ENCODE measurements around the gene DMP1.
"Not testable (repeated sequence)": the region's sequence is repeated elsewhere in the genome, so short reads cannot be mapped to it uniquely, and the experiment has no call there.

Gene DMP1

DNA sequence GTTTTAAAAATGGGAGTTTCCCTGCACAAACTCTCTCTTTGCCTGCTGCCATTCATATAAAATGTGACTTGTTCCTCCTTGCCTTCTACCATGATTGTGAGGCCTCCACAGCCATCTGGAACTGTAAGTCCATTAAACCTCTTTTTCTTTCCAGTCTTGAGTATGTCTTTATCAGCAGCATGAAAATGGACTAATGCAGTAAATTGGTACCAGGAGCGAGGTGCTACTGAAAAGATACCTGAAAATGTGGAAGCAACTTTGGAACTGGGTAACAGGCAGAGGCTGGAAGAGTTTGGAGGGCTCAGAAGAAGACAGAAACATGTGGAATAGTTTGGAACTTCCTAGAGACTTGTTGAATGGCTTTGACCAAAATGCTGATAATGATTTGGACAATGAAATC is 40.9 kb downstream of the DMP1 start:
- not testable (repeated sequence) for H3K14ac ChIP-seq (ENCODE audit: low read length); H3K4me2 ChIP-seq (ENCODE audit: insufficient read depth, low read length, poor library complexity, severe bottlenecking); H4K8ac ChIP-seq (ENCODE audit: low read depth, low read length); H3K18ac ChIP-seq (ENCODE audit: low read length); H2BK5ac ChIP-seq (ENCODE audit: low read length); H3K27me3 ChIP-seq (ENCODE audit: control insufficient read depth in 3 of 3, insufficient read depth in 3 of 3, low read depth in 1 of 3, low read length in 3 of 3); H3K79me1 ChIP-seq (ENCODE audit: low read depth, low read length); H2AK5ac ChIP-seq (ENCODE audit: low read depth, low read length); H4K91ac ChIP-seq (ENCODE audit: low read depth, low read length, poor library complexity); H2BK12ac ChIP-seq (ENCODE audit: low read length); DNase-seq (ENCODE audit: low spot score); H2BK15ac ChIP-seq (ENCODE audit: low read length); H3K36me3 ChIP-seq (replicated peaks in 1 of 2; ENCODE audit: control insufficient read depth in 2 of 2, insufficient read depth in 2 of 2, low read length in 2 of 2); H3K23ac ChIP-seq (ENCODE audit: low read depth, low read length, poor library complexity); H3K4ac ChIP-seq (ENCODE audit: low read length); H2BK120ac ChIP-seq (ENCODE audit: low read depth, low read length); H3K9me3 ChIP-seq (replicated peaks in 1 of 2; ENCODE audit: control insufficient read depth in 2 of 2, insufficient read depth in 1 of 2, low read depth in 1 of 2, low read length in 2 of 2); H2AFZ ChIP-seq (ENCODE audit: low read length); H3K4me3 ChIP-seq (ENCODE audit: low read length in 2 of 2); H3K9ac ChIP-seq (ENCODE audit: low read depth, low read length, poor library complexity); H3K27ac ChIP-seq (replicated peaks; ENCODE audit: low read length); H3K4me1 ChIP-seq (ENCODE audit: control insufficient read depth in 2 of 2, insufficient read depth in 1 of 2, low read depth in 1 of 2, low read length in 2 of 2)
- WGBS, 2 donors (ENCODE audit: extremely low coverage in 2 of 2, insufficient read length in 2 of 2, insufficient replicate concordance in 1 of 2), result no CpG with 5 or more reads among the region's 1 CpG

DNA sequence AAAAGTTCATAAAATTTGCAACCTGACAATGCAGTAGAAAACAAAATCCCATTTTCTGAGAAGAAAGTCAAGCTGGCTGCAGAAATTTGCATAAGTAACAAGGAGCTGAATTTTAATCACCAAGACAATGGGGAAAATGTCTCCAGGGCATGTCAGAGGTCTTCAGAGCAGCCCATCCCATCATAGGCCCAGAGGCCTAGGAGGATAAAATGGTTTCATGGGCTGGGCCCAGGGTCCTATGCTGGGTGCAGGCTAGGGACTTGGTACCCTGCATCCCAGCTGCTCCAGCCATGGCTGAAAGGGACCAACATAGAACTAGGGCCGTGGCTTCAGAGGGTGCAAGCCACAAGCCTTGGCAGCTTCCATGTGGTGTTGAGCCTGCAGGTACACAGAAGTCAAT is 42.0 kb downstream of the DMP1 start:
- DNase-seq (ENCODE audit: low spot score); H3K36me3 ChIP-seq (replicated peaks in 1 of 2; ENCODE audit: control insufficient read depth in 2 of 2, insufficient read depth in 2 of 2, low read length in 2 of 2); H3K4ac ChIP-seq (ENCODE audit: low read length); H3K18ac ChIP-seq (ENCODE audit: low read length); H3K9ac ChIP-seq (ENCODE audit: low read depth, low read length, poor library complexity); H3K4me3 ChIP-seq (ENCODE audit: low read length in 2 of 2); H2BK5ac ChIP-seq (ENCODE audit: low read length); H2AK5ac ChIP-seq (ENCODE audit: low read depth, low read length); H2BK15ac ChIP-seq (ENCODE audit: low read length); H3K9me3 ChIP-seq (replicated peaks in 1 of 2; ENCODE audit: control insufficient read depth in 2 of 2, insufficient read depth in 1 of 2, low read depth in 1 of 2, low read length in 2 of 2); H2BK12ac ChIP-seq (ENCODE audit: low read length); H3K14ac ChIP-seq (ENCODE audit: low read length); H2BK120ac ChIP-seq (ENCODE audit: low read depth, low read length); H3K4me1 ChIP-seq (ENCODE audit: control insufficient read depth in 2 of 2, insufficient read depth in 1 of 2, low read depth in 1 of 2, low read length in 2 of 2); H3K27me3 ChIP-seq (ENCODE audit: control insufficient read depth in 3 of 3, insufficient read depth in 3 of 3, low read depth in 1 of 3, low read length in 3 of 3); H4K91ac ChIP-seq (ENCODE audit: low read depth, low read length, poor library complexity); H4K8ac ChIP-seq (ENCODE audit: low read depth, low read length); H3K79me1 ChIP-seq (ENCODE audit: low read depth, low read length); H3K23ac ChIP-seq (ENCODE audit: low read depth, low read length, poor library complexity); H3K27ac ChIP-seq (replicated peaks; ENCODE audit: low read length); H3K4me2 ChIP-seq (ENCODE audit: insufficient read depth, low read length, poor library complexity, severe bottlenecking); H2AFZ ChIP-seq (ENCODE audit: low read length): not testable (repeated sequence)
- WGBS, 2 donors (ENCODE audit: extremely low coverage in 2 of 2, insufficient read length in 2 of 2, insufficient replicate concordance in 1 of 2), result no CpG with 5 or more reads among the region's 1 CpG

DNA sequence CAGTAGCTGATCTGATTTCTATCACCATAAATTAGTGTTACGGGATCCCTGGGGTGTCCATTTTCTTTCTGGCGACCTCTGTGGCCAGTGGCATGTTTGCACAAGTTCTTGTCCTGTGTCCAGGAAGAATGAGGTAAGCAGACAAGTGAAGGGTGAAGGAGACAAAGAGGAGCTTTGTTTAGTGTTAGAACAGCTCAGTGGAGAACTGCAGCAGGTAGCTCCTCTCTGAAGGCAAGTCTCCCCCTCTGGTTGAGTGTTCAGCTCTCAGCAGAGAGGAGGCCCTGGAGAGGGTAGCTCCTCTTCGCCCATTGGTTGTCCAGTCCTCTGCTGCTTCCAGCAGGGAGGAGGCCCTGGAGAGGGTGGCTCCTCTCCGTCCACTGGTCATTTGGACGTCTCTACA is 47.2 kb downstream of the DMP1 start:
- Histone ChIP-seq H3K18ac (ENCODE audit: low read length) (no peak overlapping the region), H3K9ac (ENCODE audit: low read depth, low read length, poor library complexity) (no peak overlapping the region), H3K4me3 (ENCODE audit: low read length in 2 of 2) (no peak overlapping the region), H3K14ac (ENCODE audit: low read length) (no peak overlapping the region), H3K79me1 (ENCODE audit: low read depth, low read length) (peaks cover 2% of the 10 kb centered on the region), H2BK15ac (ENCODE audit: low read length) (no peak overlapping the region), H3K27ac (replicated peaks; ENCODE audit: low read length) (no peak overlapping the region), H2BK12ac (ENCODE audit: low read length) (no peak overlapping the region), H2AFZ (ENCODE audit: low read length) (no peak overlapping the region), H2BK120ac (ENCODE audit: low read depth, low read length) (no peak overlapping the region), H4K8ac (ENCODE audit: low read depth, low read length) (no peak overlapping the region), H3K4ac (ENCODE audit: low read length) (no peak overlapping the region), H3K36me3 (replicated peaks in 1 of 2; ENCODE audit: control insufficient read depth in 2 of 2, insufficient read depth in 2 of 2, low read length in 2 of 2) (no peaks in the 10 kb centered on the region), H2AK5ac (ENCODE audit: low read depth, low read length) (no peak overlapping the region), H3K4me1 (ENCODE audit: control insufficient read depth in 2 of 2, insufficient read depth in 1 of 2, low read depth in 1 of 2, low read length in 2 of 2) (no peaks in the 10 kb centered on the region), H4K91ac (ENCODE audit: low read depth, low read length, poor library complexity) (no peak overlapping the region), H2BK5ac (ENCODE audit: low read length) (no peak overlapping the region), H3K9me3 (replicated peaks in 1 of 2; ENCODE audit: control insufficient read depth in 2 of 2, insufficient read depth in 1 of 2, low read depth in 1 of 2, low read length in 2 of 2) (peaks cover 9% of the 10 kb centered on the region in 2 donors), H3K27me3 (ENCODE audit: control insufficient read depth in 3 of 3, insufficient read depth in 3 of 3, low read depth in 1 of 3, low read length in 3 of 3) (no peaks in the 10 kb centered on the region), H3K23ac (ENCODE audit: low read depth, low read length, poor library complexity) (no peak overlapping the region), H3K4me2 (ENCODE audit: insufficient read depth, low read length, poor library complexity, severe bottlenecking) (no peak overlapping the region)
- no CpG with 5 or more reads among the region's 5 CpGs for WGBS, 2 donors (ENCODE audit: extremely low coverage in 2 of 2, insufficient read length in 2 of 2, insufficient replicate concordance in 1 of 2)
- no peak for DNase-seq (ENCODE audit: low spot score)

DNA sequence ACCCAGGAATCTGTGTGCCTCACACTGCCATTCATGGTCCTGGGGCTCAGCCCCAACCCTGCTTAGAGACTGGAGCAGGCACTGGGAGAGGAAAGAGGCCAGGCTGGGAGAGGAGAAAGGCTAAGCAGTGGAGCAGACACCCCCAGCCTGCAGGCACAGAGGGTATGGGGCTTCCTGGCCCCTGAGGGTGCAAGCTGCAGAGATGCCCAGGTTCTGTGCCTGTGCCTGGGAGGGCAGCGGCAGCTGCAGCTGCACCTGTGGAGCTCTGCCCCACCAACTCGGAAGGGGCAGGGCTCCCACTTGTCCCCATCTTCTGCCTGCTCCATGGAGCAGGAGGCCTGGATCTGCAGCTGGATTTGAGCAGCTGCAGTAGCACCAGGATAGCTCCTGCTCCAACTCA is 47.9 kb downstream of the DMP1 start:
- Histone ChIP-seq H3K4ac (ENCODE audit: low read length) (no peak overlapping the region), H3K4me3 (ENCODE audit: low read length in 2 of 2) (peak overlapping the region in 1 of 2 donors; percentile 19), H2AFZ (ENCODE audit: low read length) (no peak overlapping the region), H3K23ac (ENCODE audit: low read depth, low read length, poor library complexity) (no peak overlapping the region), H3K18ac (ENCODE audit: low read length) (no peak overlapping the region), H3K14ac (ENCODE audit: low read length) (no peak overlapping the region), H2AK5ac (ENCODE audit: low read depth, low read length) (no peak overlapping the region), H3K36me3 (replicated peaks in 1 of 2; ENCODE audit: control insufficient read depth in 2 of 2, insufficient read depth in 2 of 2, low read length in 2 of 2) (no peaks in the 10 kb centered on the region), H2BK5ac (ENCODE audit: low read length) (peak overlapping the region; percentile 66), H3K27me3 (ENCODE audit: control insufficient read depth in 3 of 3, insufficient read depth in 3 of 3, low read depth in 1 of 3, low read length in 3 of 3) (no peaks in the 10 kb centered on the region), H3K4me2 (ENCODE audit: insufficient read depth, low read length, poor library complexity, severe bottlenecking) (no peak overlapping the region), H4K8ac (ENCODE audit: low read depth, low read length) (no peak overlapping the region), H3K9me3 (replicated peaks in 1 of 2; ENCODE audit: control insufficient read depth in 2 of 2, insufficient read depth in 1 of 2, low read depth in 1 of 2, low read length in 2 of 2) (peaks cover 9% of the 10 kb centered on the region in 2 donors), H3K9ac (ENCODE audit: low read depth, low read length, poor library complexity) (no peak overlapping the region), H2BK15ac (ENCODE audit: low read length) (peak overlapping the region; percentile 58), H3K4me1 (ENCODE audit: control insufficient read depth in 2 of 2, insufficient read depth in 1 of 2, low read depth in 1 of 2, low read length in 2 of 2) (no peaks in the 10 kb centered on the region), H2BK120ac (ENCODE audit: low read depth, low read length) (no peak overlapping the region), H3K79me1 (ENCODE audit: low read depth, low read length) (peaks cover 2% of the 10 kb centered on the region), H4K91ac (ENCODE audit: low read depth, low read length, poor library complexity) (no peak overlapping the region), H3K27ac (replicated peaks; ENCODE audit: low read length) (no peak overlapping the region), H2BK12ac (ENCODE audit: low read length) (no peak overlapping the region)
- no CpG with 5 or more reads among the region's 2 CpGs for WGBS, 2 donors (ENCODE audit: extremely low coverage in 2 of 2, insufficient read length in 2 of 2, insufficient replicate concordance in 1 of 2)
- no peak for DNase-seq (ENCODE audit: low spot score)
